HG02885 (cell line): ENCODE measurements around the gene SUPT20HL2.
"Not testable (repeated sequence)": the region's sequence is repeated elsewhere in the genome, so short reads cannot be mapped to it uniquely, and the experiment has no call there.

Experiments used
- ATAC-seq: cut with Tn5 transposase; IDR thresholded peaks from one replicate; pipeline ENCODE4 v1.9.1; 2021; ENCODE audit warnings: mild to moderate bottlenecking; ENCODE audit not compliant: unreplicated experiment, poor library complexity

The SUPT20HL2 gene

DNA sequence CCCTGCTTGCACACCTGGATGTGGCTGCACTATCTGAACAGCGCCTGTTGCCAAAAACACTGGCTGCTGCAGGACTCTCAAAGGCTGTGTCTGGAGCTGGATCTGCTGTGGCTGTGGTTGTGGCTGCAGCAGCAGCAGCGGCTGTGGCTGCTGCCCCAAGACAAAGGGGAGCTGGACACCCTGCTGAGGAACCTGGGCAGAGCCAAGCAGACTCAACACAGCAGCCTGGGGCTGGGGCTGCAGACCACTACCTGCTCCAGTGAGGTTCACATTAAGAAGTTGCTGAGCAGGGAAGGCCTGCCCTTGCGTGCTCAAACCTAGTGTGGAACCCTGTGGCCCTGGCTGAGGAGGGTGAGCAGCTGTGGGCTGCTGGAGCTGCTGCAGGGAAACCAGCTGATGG lies 3.0 kb downstream of the SUPT20HL2 start:
- ATAC-seq: not testable (repeated sequence)

GRCh38 chrX:24309580-24310374 lies 4.1 kb downstream of the SUPT20HL2 start:
- ATAC-seq: not testable (repeated sequence)

- ATAC-seq: not testable (repeated sequence)
These were observed 5.1 kb downstream of the SUPT20HL2 start for GRCh38 chrX:24308803-24309202.

DNA sequence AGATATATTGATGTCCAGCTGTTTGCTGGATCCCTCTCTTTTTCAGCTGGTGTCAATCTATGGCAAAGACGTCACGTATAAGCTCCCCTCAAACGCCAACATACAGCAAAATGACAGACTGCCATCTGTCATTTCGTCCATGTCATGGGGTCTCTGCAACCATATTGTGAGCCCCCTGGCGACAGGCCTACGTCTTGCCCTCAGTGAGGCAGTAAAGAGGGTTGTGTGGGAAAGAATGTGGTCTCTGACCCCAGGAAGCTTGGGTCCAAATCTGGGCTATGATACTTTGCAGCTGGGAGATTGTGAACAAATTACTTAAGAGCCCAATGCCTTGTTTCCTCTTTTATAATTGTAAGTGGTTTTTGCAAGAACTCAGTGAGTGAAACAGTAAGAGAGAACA lies 7.4 kb downstream of the SUPT20HL2 start:
- ATAC-seq: no peak

GRCh38 chrX:24305905-24306304 lies 8.0 kb downstream of the SUPT20HL2 start:
- no peak for ATAC-seq

DNA sequence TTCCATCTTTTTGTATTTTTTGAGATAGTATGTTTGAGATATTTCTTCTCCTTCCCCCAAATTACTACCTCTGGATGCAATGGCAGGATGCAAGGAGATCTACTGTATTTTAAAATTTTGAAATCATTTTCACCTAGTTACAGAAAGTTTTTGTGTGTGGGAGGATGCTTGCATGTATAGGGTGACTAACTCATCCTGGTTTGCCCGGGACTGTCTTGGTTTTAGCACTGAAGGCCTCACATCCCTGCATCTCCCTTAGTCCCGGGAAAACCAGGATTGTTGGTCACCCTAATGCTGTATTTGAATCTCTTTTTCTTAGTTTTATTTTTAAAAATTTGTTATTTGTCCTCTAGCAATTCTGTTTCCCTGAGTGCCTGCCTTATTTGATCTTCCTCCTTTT lies 12.1 kb downstream of the SUPT20HL2 start:
- ATAC-seq: no peak

GRCh38 chrX:24301060-24301459 lies 12.8 kb downstream of the SUPT20HL2 start:
- ATAC-seq: no peak

- ATAC-seq: no peak
These were observed 15.7 kb downstream of the SUPT20HL2 start for GRCh38 chrX:24298191-24298590.

DNA sequence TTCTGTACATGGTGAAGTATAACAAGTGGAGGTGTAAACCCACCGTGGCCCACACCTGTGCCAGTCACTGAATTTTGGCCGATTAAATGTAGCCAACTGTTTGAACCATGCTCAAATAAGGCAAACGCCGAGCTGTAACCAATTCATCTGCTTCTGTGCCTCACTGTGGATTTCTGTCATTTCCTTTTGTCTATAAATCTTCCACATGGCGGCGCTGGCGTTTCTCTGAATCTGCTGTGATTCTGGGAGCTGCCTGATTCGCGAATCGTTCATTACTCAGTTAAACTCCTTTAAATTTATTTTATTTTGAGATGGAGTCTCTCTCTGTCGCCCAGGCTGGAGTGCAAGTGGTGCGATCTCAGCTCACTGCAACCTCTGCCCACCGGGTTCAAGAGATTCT lies 19.2 kb downstream of the SUPT20HL2 start:
- no peak for ATAC-seq

DNA sequence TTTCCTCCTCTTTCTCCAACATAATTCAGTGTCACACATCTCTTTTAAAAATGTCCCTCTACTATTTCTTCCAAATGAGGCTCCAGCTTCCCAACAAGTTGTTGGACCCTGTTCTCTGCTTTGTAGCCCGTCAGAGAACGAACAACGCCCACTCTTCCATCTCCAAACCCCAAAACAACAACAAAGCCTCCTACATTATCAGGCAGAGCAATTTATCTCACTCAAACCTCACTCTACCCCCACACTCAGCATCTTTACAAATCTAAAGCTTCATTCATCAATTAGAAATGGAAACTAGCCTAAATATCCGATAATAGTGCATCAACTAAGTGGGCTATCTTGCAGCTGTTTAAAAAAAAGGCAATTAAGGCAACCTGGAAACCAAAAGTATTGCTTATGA lies 20.5 kb downstream of the SUPT20HL2 start:
- ATAC-seq: no peak

DNA sequence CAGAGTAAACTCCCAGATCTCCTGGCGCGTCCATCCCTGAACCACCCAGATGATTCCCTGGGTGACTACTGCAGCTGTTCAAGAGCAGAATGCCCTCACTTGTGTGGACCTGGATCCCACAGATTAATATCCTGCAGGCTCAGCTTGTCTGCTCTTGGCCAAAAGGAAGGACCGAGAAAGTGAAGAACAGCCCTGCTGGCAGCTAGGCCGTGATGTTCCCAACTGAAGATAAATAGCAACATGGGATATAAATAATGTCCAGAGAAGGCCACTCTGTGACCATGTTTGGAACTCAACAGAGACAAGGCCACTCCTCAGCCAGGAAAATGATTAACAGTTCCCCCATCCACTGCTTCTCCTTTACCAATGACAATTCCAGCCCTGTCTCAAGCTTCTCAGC lies 21.5 kb downstream of the SUPT20HL2 start:
- no peak for ATAC-seq

- ATAC-seq: no peak
These were observed 28.8 kb downstream of the SUPT20HL2 start for GRCh38 chrX:24285082-24285481.

DNA sequence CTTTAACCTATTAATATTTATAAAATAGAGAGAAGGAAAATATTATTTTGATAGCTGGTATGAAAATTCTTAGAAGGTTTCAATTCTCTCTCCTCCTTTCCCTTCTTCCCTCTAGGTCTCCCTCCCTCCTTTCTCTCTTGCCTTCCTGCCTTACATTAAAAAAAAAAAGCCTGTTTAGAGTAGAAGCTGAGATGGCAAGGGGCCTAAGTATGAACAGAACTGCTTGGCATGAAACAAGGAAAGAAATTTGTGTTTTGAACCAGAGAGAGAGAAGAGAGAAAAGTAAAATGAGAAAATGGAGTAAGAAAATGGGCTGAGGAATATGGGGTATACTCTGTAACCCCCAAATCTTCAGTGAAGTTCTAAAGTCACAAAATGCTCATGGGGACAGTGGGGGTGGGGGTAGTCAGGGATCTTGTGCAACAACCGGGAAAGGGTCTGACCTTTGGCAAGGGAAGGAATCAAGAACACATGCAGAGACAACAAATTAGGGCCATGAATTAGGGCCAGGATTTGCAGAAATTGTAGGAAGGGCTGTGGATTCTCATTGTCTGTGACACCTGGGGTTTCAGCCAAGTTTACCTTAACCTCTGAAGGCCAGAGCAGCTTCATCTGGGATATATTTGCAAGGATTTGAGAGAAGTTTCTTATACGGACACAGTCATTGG lies 30.6 kb downstream of the SUPT20HL2 start:
- ATAC-seq: no peak

DNA sequence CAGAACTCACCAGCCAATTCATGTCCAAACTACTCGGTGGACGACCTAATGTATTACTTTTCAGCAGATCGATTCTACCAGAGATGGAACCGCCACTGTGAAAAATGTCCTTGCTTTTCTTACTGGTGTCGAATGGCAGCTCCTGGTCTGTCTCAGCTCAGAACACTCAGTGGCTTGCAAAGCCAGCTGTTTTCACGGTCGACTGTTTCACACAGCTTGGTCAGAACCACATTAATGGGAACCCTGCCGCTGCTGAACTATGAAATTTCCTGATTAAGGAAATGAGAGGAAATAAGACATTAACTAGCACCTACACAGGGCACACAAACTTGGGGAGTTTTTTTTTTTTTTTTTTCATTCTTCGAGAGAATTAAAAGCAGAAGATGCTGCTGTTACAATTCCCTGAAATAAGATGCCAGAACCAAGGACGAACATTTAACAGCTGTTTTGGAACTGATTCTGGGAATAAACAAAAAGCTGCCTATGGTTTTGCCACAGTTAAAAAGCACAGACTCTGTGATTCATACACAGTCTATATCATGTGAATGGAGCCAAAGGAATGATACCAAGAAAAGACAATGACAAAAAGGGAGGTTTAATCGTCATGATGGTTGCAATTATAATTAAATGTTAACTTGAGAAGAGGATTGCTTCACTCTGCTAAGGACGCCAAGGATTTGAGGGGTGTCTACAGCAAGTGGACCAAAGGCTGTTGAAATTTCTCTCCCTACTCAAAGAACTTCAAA lies 31.3 kb downstream of the SUPT20HL2 start:
- no peak for ATAC-seq

- no peak for ATAC-seq
These were observed 36.5 kb downstream of the SUPT20HL2 start for GRCh38 chrX:24277405-24277804.

DNA sequence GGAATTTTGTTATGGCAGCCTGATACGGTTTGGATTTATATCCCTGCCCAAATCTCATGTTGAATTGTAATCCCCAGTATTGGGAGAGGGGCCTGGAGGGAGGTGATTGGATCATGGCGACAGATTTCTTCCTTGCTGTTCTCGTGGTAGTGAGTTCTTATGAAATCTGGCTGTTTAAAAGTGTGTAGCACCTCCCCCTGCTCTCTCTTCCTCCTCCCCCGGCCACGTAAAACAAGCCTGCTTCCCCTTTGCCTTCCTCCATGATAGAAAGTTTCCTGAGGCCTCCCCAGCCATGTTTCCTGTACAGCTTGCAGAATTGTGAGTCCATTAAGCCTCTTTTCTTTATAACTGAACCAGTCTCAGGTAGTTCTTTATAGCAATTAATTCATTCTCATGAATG lies 37.9 kb downstream of the SUPT20HL2 start:
- ATAC-seq: no peak

DNA sequence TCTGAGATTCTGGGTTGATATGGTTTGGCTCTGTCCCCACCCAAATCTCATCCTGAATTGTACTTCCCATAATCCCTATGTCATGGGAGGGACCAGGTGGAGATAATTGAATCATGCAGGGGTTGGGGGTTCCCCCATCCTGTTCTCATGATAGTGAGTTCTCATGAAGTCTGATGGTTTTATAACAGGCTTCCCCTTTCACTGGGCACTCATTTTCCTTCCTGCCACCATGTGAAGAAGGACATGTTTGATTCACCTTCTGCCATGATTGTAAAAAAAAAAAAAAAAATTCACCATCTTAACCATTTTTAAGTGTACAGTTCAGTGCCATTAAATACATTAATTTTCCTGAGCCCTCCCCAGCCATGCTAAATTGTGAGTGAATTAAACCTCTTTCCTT lies 42.6 kb downstream of the SUPT20HL2 start:
- ATAC-seq: no peak

- ATAC-seq: no peak
These were observed 45.1 kb downstream of the SUPT20HL2 start for GRCh38 chrX:24268786-24269185.

DNA sequence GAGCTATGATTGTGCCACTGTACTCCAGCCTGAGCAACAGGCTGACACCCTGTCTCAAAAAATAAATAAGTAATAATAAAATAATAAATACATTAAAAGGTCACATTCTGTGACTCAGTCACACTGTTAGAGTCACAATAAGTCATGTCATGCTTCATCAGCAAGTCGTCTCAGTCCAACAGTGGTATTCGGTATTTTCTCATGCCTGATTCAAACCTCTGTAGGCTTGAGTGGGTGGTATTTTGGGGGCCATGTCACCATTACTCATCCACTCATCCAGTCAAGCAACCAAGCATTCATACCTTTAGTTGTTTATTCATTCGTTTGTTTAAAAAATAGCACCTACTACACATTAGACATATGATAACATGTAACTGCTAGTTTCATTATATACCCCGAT lies 46.9 kb downstream of the SUPT20HL2 start:
- no peak for ATAC-seq

GRCh38 chrX:24264383-24264782 lies 49.5 kb downstream of the SUPT20HL2 start:
- ATAC-seq: no peak

DNA sequence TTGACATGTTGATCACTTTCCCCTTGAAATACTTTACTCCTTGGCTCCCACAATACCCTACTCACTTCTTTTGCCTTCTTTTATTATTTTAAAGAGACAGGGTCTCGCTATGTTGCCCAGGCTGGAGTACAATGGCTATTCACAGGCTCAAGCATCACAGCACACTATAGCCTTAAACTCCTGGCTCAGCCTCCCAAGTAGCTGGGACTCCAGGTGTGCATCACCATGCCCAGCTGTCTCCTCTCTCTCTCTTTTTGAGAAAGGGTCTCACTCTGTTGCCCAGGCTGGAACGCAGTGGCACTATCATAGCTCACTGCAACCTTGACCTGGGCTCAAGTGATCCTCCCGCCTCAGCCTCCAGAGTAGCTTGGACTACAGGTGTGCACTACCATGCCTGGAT lies 51.6 kb downstream of the SUPT20HL2 start:
- no peak for ATAC-seq
